GM18873 (cell line): Measurements from ENCODE around the gene HDAC10.

Experiments
- ATAC-seq: cut with Tn5 transposase; IDR thresholded peaks from one replicate; pipeline ENCODE4 v1.9.1; 2021; ENCODE audit warnings: mild to moderate bottlenecking, moderate library complexity, moderate number of reproducible peaks; ENCODE audit not compliant: unreplicated experiment, low FRiP score

Gene HDAC10

GRCh38 chr22:50271519-50271970, 20.5 kb upstream of the HDAC10 start:
- ATAC-seq, result no peak

GRCh38 chr22:50270666-50271394, 19.8 kb upstream of the HDAC10 start:
- no peak for ATAC-seq

- no peak for ATAC-seq
Observed at GRCh38 chr22:50269970-50270665, 19.1 kb upstream of the HDAC10 start, which contains the start of gene MAPK11. Gene MAPK11, minus strand, starts transcription at chr22:50270380. Its CDS starts 88 bp downstream, at chr22:50270292.

DNA sequence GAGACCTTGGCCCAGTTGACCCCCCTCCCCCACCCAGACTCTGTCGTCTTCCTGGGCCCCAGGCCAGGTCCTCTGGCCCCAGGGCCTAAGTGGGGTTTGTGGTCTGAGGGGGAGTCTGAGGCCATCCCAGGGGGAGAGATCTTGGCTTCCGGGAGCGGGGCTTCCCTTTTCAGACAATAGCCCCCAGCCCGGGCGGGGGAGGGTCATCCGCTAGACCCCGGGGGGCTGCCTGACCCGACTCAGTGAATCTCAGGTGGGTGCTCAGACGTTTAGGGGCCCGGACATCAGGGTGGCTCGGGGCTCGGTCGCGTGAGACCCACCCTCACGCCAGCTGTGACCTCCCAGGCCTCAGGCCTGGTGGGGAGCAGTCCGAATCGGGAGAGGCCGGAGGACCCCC, 18.5 kb upstream of the HDAC10 start:
- ATAC-seq, result no peak

GRCh38 chr22:50268655-50269113, 17.6 kb upstream of the HDAC10 start:
- no peak for ATAC-seq

GRCh38 chr22:50267591-50268390, 16.7 kb upstream of the HDAC10 start:
- no peak for ATAC-seq

- ATAC-seq, result no peak
Observed at GRCh38 chr22:50266994-50267393, 15.9 kb upstream of the HDAC10 start.

- no peak for ATAC-seq
Observed at GRCh38 chr22:50264946-50265669, 14.0 kb upstream of the HDAC10 start.

GRCh38 chr22:50264104-50264745, 13.2 kb upstream of the HDAC10 start:
- no peak for ATAC-seq

DNA sequence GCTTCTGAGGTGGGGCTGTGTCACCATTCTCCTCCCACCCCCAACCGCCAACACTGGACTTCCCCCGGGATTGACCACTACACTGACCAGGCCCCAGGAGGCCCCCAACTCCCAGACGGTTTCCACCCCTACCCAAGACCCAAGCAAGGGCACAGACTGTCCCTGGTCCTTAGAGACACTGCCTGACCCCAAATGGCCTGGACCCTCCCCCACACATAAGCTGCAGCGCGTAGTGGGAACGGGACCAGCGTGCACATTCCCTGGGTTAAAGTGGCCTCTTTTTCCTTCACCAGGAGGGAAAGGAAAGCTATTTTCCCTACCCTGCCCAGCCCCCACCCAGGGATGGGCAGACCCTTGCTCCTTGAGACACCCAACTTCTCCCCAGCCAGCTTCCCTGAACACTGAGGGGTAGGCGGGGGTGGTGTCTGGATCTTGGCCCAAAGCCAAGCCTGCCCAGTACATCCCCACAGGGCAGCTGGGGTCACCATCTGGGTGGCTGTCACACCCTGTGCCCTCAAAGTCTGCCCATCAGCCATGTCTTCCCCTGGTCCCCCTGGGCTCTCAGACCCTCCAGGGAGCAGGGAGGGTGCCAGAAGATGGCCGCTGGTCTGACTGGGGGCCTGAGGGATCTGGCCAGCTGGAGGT, 12.0 kb upstream of the HDAC10 start:
- no peak for ATAC-seq

- ATAC-seq, result no peak
Observed at GRCh38 chr22:50262460-50262911, 11.4 kb upstream of the HDAC10 start.

- no peak for ATAC-seq
Observed at GRCh38 chr22:50261615-50262459, 10.8 kb upstream of the HDAC10 start, which contains the start of gene MAPK12. Gene MAPK12, minus strand, starts transcription at chr22:50261683. Its CDS starts 174 bp downstream, at chr22:50261509.

GRCh38 chr22:50260801-50261614, 9.9 kb upstream of the HDAC10 start:
- no peak for ATAC-seq

GRCh38 chr22:50260434-50260800, 9.4 kb upstream of the HDAC10 start:
- ATAC-seq, result no peak

GRCh38 chr22:50259302-50259701, 8.2 kb upstream of the HDAC10 start:
- ATAC-seq, result no peak

DNA sequence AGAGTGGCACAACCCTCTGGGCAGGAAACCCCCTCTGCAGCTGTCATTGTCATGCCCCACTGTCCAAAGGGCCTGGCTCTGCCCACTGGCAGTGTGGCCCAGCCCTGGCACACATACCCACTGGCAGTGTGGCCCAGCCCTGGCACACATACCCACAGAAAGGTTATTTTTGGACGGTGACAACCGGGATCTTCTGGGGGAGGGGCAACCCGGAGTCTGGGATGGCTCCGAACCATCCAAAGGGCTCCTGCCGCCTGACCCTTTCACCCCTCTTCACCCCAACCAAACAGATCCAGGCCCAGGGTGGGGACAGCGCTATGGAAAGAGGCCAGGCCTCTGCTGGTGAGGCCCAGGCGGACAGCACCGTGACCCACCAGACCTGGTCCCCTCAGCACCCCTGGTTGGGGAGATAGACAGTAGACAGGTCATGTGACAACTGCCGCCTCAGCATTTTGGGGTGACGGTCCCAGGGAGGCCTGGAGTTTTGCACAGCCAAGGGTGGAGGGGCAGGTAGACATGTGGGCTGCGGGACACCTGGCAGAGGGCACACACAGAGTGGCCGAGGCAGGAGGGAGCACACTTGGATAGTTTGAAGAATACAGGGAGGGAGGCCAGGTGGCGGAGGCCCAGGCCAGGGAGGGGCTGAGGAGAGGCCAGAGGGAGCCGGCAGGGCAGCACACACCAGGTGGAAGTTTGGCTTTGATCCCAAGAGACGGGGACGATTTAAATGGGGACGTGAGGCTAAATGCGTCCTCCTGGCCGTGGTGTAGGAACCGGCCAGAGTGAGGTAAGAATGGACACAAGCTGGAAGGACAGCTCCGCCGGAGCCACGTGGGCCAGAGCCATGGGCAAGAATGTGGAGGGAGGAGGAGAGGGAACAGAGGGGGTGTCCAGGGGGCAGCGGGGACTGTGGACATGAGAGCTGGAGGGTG, 7.6 kb upstream of the HDAC10 start:
- ATAC-seq, result no peak
